GM20000 (cell line): Measurements from ENCODE around the gene TOMM5.
A peak's percentile ranks its signal among the peaks of the same experiment; 100 is the strongest.

Experiments used
- DNase-seq: peaks from one replicate; pipeline ENCODE4 v3.0.0; 2012; ENCODE audit warnings: low spot score
- TF ChIP-seq, protein P1 (sequence below): IDR thresholded peaks from 2 replicates; pipeline ENCODE4 v1.5.1; 2012; ENCODE audit warnings: mild to moderate bottlenecking, control low read depth; ENCODE audit errors: extremely low read depth, missing control alignments

Gene TOMM5

GRCh38 chr9:37592108-37592951, at the start of gene TOMM5:
TOMM5 (minus strand) TSS chr9:37592597; CDS start chr9:37592532, 65 bp downstream.
- TF ChIP-seq, protein P1, sequence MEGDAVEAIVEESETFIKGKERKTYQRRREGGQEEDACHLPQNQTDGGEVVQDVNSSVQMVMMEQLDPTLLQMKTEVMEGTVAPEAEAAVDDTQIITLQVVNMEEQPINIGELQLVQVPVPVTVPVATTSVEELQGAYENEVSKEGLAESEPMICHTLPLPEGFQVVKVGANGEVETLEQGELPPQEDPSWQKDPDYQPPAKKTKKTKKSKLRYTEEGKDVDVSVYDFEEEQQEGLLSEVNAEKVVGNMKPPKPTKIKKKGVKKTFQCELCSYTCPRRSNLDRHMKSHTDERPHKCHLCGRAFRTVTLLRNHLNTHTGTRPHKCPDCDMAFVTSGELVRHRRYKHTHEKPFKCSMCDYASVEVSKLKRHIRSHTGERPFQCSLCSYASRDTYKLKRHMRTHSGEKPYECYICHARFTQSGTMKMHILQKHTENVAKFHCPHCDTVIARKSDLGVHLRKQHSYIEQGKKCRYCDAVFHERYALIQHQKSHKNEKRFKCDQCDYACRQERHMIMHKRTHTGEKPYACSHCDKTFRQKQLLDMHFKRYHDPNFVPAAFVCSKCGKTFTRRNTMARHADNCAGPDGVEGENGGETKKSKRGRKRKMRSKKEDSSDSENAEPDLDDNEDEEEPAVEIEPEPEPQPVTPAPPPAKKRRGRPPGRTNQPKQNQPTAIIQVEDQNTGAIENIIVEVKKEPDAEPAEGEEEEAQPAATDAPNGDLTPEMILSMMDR, result no peak
- DNase-seq, result peak; percentile 82

GRCh38 chr9:37641331-37641730, 48.9 kb upstream of the TOMM5 start:
- no peak for DNase-seq
- TF ChIP-seq, protein P1, result no peak

GRCh38 chr9:37640246-37640645, 47.8 kb upstream of the TOMM5 start:
- DNase-seq, result no peak
- TF ChIP-seq, protein P1, result no peak

DNA sequence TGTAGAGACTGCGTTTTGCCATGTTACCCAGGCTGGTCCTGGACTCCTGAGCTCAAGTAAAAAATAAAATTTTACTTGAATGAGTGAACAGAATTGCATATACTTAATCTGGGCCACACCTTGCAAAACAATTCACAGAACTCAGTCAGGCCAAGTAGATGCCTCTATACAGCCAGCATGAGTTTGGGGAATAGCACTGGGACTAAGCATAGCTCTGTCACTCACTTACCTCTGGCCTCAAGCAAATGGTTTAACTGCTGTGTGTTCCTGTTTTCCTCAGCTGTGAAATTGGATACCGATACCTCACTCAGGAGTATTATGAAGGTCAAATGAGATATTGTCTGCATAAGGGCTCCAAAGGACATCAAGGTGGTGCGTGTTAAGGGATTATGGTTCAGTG, 47.4 kb upstream of the TOMM5 start:
- no peak for DNase-seq
- TF ChIP-seq, protein P1, result no peak

- DNase-seq, result no peak
- TF ChIP-seq, protein P1, result no peak
Observed at GRCh38 chr9:37639109-37639762, 46.8 kb upstream of the TOMM5 start.

GRCh38 chr9:37636511-37637448, 44.4 kb upstream of the TOMM5 start:
- no peak for DNase-seq
- TF ChIP-seq, protein P1, result no peak

- no peak for DNase-seq
- TF ChIP-seq, protein P1, result no peak
Observed at GRCh38 chr9:37635808-37636207, 43.4 kb upstream of the TOMM5 start.
